H9 (cell line): ENCODE data around the gene ROBO2. TPM values are rescaled to one million over a fixed set of nuclear protein-coding genes. Genes with fewer than 3 reads are reported as not detected.

Experiments
- DNase-seq: peaks from one replicate; pipeline ENCODE4 v3.0.0-alpha.2; 2017
- H2AFZ ChIP-seq: one replicate; pipeline ENCODE4 v1.6.1; 2013; ENCODE audit warnings: mild to moderate bottlenecking, low read length, control low read depth, moderate library complexity
- H2AK5ac ChIP-seq: 2 replicates; pipeline ENCODE4 v1.6.1; 2013; ENCODE audit warnings: low read length, control low read depth, mixed read lengths; ENCODE audit not compliant: insufficient read length
- H2BK120ac ChIP-seq: one replicate; pipeline ENCODE4 v1.6.1; 2013; ENCODE audit warnings: low read depth, mild to moderate bottlenecking, low read length, control low read depth, inconsistent platforms; ENCODE audit not compliant: poor library complexity, severe bottlenecking
- H2BK12ac ChIP-seq: 2 replicates; pipeline ENCODE4 v1.6.1; 2013; ENCODE audit warnings: low read length, control low read depth, mixed read lengths, low read depth; ENCODE audit not compliant: insufficient read length
- H2BK15ac ChIP-seq: 2 replicates; pipeline ENCODE4 v1.6.1; 2013; ENCODE audit warnings: low read depth, low read length, control low read depth
- H2BK20ac ChIP-seq: one replicate; pipeline ENCODE4 v1.6.1; 2013; ENCODE audit warnings: low read depth, mild to moderate bottlenecking, low read length, control low read depth, inconsistent platforms; ENCODE audit not compliant: poor library complexity, severe bottlenecking
- H2BK5ac ChIP-seq: 2 replicates; pipeline ENCODE4 v1.6.1; 2013; ENCODE audit warnings: low read length, control low read depth, mixed read lengths; ENCODE audit not compliant: insufficient read length
- H3K14ac ChIP-seq: 2 replicates; pipeline ENCODE4 v1.6.1; 2013; ENCODE audit warnings: low read length, control low read depth; ENCODE audit not compliant: insufficient read depth
- H3K18ac ChIP-seq: 2 replicates; pipeline ENCODE4 v1.6.1; 2013; ENCODE audit warnings: low read depth, mild to moderate bottlenecking, mixed read lengths, low read length, control low read depth; ENCODE audit not compliant: insufficient read length
- H3K23ac ChIP-seq: 2 replicates; pipeline ENCODE4 v1.6.1; 2013; ENCODE audit warnings: low read length, control low read depth, mixed read lengths, low read depth; ENCODE audit not compliant: insufficient read length
- H3K23me2 ChIP-seq: 2 replicates; pipeline ENCODE4 v1.6.1; 2013; ENCODE audit warnings: low read depth, mild to moderate bottlenecking, mixed read lengths, low read length, control low read depth; ENCODE audit not compliant: insufficient read length, poor library complexity, severe bottlenecking
- H3K27ac ChIP-seq: 2 replicates; pipeline ENCODE4 v1.5.1; 2013; ENCODE audit warnings: low read length, control low read depth, mixed read lengths, low read depth; ENCODE audit not compliant: insufficient read length
- H3K27me3 ChIP-seq: 2 replicates; pipeline ENCODE4 v1.6.1; 2013; ENCODE audit warnings: low read length, control low read depth, inconsistent platforms; ENCODE audit not compliant: insufficient read depth
- H3K4ac ChIP-seq: 2 replicates; pipeline ENCODE4 v1.6.1; 2013; ENCODE audit warnings: low read depth, mild to moderate bottlenecking, control low read depth, inconsistent platforms, low read length, moderate library complexity
- H3K4me1 ChIP-seq: 2 replicates; pipeline ENCODE4 v1.6.1; 2013; ENCODE audit warnings: low read length, control low read depth, inconsistent platforms; ENCODE audit not compliant: insufficient read depth
- H3K4me2 ChIP-seq: 2 replicates; pipeline ENCODE4 v1.6.1; 2013; ENCODE audit warnings: low read length, control low read depth, mixed read lengths; ENCODE audit not compliant: insufficient read length, insufficient read depth
- H3K56ac ChIP-seq: 2 replicates; pipeline ENCODE4 v1.6.1; 2013; ENCODE audit warnings: low read depth, mild to moderate bottlenecking, mixed read lengths, low read length, control low read depth; ENCODE audit not compliant: insufficient read length
- H3K79me1 ChIP-seq: 2 replicates; pipeline ENCODE4 v1.6.1; 2013; ENCODE audit warnings: low read depth, mild to moderate bottlenecking, moderate library complexity, low read length, control low read depth, inconsistent platforms; ENCODE audit not compliant: insufficient read depth, poor library complexity, severe bottlenecking
- H3K79me2 ChIP-seq: 2 replicates; pipeline ENCODE4 v1.6.1; 2013; ENCODE audit warnings: low read length, control low read depth, inconsistent platforms; ENCODE audit not compliant: insufficient read depth
- H3K9ac ChIP-seq: 2 replicates; pipeline ENCODE4 v1.6.1; 2013; ENCODE audit warnings: low read length, control low read depth, mixed read lengths; ENCODE audit not compliant: insufficient read length; ENCODE audit errors: extremely low read depth
- H3K9me3 ChIP-seq: one replicate; pipeline ENCODE4 v1.6.1; 2013; ENCODE audit warnings: low read depth, low read length, inconsistent platforms; ENCODE audit not compliant: control insufficient read depth
- H3T11ph ChIP-seq: one replicate; pipeline ENCODE4 v1.6.1; 2013; ENCODE audit warnings: mild to moderate bottlenecking, low read length, control low read depth, inconsistent platforms
- H4K20me1 ChIP-seq: one replicate; pipeline ENCODE4 v1.6.1; 2013; ENCODE audit not compliant: control insufficient read depth, insufficient read length, insufficient read depth
- H4K5ac ChIP-seq: 2 replicates; pipeline ENCODE4 v1.6.1; 2013; ENCODE audit warnings: low read depth, mild to moderate bottlenecking, mixed read lengths, low read length, control low read depth; ENCODE audit not compliant: insufficient read length
- H4K8ac ChIP-seq: replicated peaks from 2 replicates; pipeline ENCODE4 v1.6.1; 2013; ENCODE audit warnings: low read length, control low read depth, mixed read lengths, low read depth; ENCODE audit not compliant: insufficient read length
- H4K91ac ChIP-seq: 2 replicates; pipeline ENCODE4 v1.6.1; 2013; ENCODE audit warnings: low read depth, mild to moderate bottlenecking, moderate library complexity, mixed read lengths, low read length, control low read depth; ENCODE audit not compliant: insufficient read length
- H3K27ac Mint-ChIP-seq, 3 experiments: 2 replicates in 2 of 3; 3 replicates in 1 of 3; pipeline ENCODE4 v1.8.0; 2020 to 2021; ENCODE audit warnings: mixed read lengths in 3 of 3, mild to moderate bottlenecking in 1 of 3, moderate library complexity in 1 of 3
- H3K27me3 Mint-ChIP-seq: 2 replicates; pipeline ENCODE4 v1.8.0; 2021; ENCODE audit warnings: low read depth, mild to moderate bottlenecking, moderate library complexity, mixed read lengths
- H3K36me3 Mint-ChIP-seq, 3 experiments: 2 replicates in 2 of 3; 3 replicates in 1 of 3; pipeline ENCODE4 v1.8.0; 2020 to 2021; ENCODE audit warnings: low read depth in 3 of 3, mixed read lengths in 3 of 3; ENCODE audit not compliant: insufficient read depth in 1 of 3
- H3K4me1 Mint-ChIP-seq, 2 experiments: 2 replicates each; pipeline ENCODE4 v1.8.0; 2020; ENCODE audit warnings: mixed read lengths in 2 of 2
- H3K4me3 Mint-ChIP-seq, 2 experiments: 2 replicates in 1 of 2; 3 replicates in 1 of 2; pipeline ENCODE4 v1.8.0; 2020 to 2021; ENCODE audit warnings: mild to moderate bottlenecking in 2 of 2, mixed read lengths in 2 of 2, moderate library complexity in 1 of 2
- H3K9me3 Mint-ChIP-seq, 2 experiments: 2 replicates in 1 of 2; 3 replicates in 1 of 2; pipeline ENCODE4 v1.8.0; 2020; ENCODE audit warnings: mild to moderate bottlenecking in 2 of 2, mixed read lengths in 2 of 2, moderate library complexity in 1 of 2
- WGBS: extraction: QIAGEN DNeasy Blood & Tissue Kit; methylation state at CpG from one replicate; pipeline ENCODE4 v1.1.7; 2013; ENCODE audit warnings: missing lambda C conversion rate, low lambda C conversion rate, mixed read lengths; ENCODE audit not compliant: insufficient read length; ENCODE audit errors: extremely low coverage; 5-methylcytosine and 5-hydroxymethylcytosine counted together
- total RNA-seq: library from RNA; stranded (reverse); gene quantifications from 2 replicates; pipeline ENCODE4 v1.2.1, GENCODE V29; 2021
- TF ChIP-seq, protein P1 (sequence below): fragments of 200-600 bp; sonication (generic); conservative IDR thresholded peaks from 3 replicates; pipeline ENCODE4 v1.8.0; 2021; ENCODE audit warnings: antibody characterized with exemption, mild to moderate bottlenecking

Gene ROBO2
- total RNA-seq, 1 experiment from 2014 or later = 2.3 TPM

- WGBS = no CpG with 5 or more reads among the region's 1 CpG
- TF ChIP-seq, protein P1, sequence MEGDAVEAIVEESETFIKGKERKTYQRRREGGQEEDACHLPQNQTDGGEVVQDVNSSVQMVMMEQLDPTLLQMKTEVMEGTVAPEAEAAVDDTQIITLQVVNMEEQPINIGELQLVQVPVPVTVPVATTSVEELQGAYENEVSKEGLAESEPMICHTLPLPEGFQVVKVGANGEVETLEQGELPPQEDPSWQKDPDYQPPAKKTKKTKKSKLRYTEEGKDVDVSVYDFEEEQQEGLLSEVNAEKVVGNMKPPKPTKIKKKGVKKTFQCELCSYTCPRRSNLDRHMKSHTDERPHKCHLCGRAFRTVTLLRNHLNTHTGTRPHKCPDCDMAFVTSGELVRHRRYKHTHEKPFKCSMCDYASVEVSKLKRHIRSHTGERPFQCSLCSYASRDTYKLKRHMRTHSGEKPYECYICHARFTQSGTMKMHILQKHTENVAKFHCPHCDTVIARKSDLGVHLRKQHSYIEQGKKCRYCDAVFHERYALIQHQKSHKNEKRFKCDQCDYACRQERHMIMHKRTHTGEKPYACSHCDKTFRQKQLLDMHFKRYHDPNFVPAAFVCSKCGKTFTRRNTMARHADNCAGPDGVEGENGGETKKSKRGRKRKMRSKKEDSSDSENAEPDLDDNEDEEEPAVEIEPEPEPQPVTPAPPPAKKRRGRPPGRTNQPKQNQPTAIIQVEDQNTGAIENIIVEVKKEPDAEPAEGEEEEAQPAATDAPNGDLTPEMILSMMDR = no peak
- no peaks in the 10 kb centered on the region for H3K36me3 Mint-ChIP-seq
Observed at GRCh38 chr3:77298417-77298816, 258.5 kb downstream of the ROBO2 start.

More at GRCh38 chr3:77298417-77298816, 258.5 kb downstream of the ROBO2 start:
- H3K18ac ChIP-seq = no peak overlapping the region
- no peak overlapping the region for H2AFZ ChIP-seq
- H4K5ac ChIP-seq = no peak overlapping the region
- no peak overlapping the region for H3K56ac ChIP-seq
- H2BK15ac ChIP-seq = no peak overlapping the region
- no peaks in the 10 kb centered on the region for H3K23me2 ChIP-seq
- no peaks in the 10 kb centered on the region for H3K27me3 Mint-ChIP-seq
- H4K8ac ChIP-seq = no peak overlapping the region
- H3K79me2 ChIP-seq = no peaks in the 10 kb centered on the region
- no peak overlapping the region for H4K91ac ChIP-seq
- H3K4me2 ChIP-seq = no peak overlapping the region
- no peak overlapping the region for H3K4me3 Mint-ChIP-seq
- no peaks in the 10 kb centered on the region for H3K9me3 ChIP-seq
- H2BK12ac ChIP-seq = no peak overlapping the region
- no peak overlapping the region for H3K27ac ChIP-seq
- H3K79me1 ChIP-seq = no peaks in the 10 kb centered on the region
- no peaks in the 10 kb centered on the region for H3K4me1 ChIP-seq
- no peak overlapping the region for H2BK5ac ChIP-seq
- no peak overlapping the region for H3K9ac ChIP-seq
- H3K27ac Mint-ChIP-seq = no peak overlapping the region
- H3K23ac ChIP-seq = no peak overlapping the region
- no peak for DNase-seq
- no peak overlapping the region for H2BK120ac ChIP-seq
- H3T11ph ChIP-seq = no peak overlapping the region
- H3K27me3 ChIP-seq = no peaks in the 10 kb centered on the region
- no peak overlapping the region for H3K4ac ChIP-seq
- no peak overlapping the region for H3K14ac ChIP-seq
- no peaks in the 10 kb centered on the region for H4K20me1 ChIP-seq
- no peaks in the 10 kb centered on the region for H3K9me3 Mint-ChIP-seq
- no peak overlapping the region for H2AK5ac ChIP-seq
- H2BK20ac ChIP-seq = no peak overlapping the region
- H3K4me1 Mint-ChIP-seq = no peaks in the 10 kb centered on the region
